Measurements from ENCODE around the gene SH3RF2. TPM values are rescaled to one million over a fixed set of nuclear protein-coding genes. Genes with fewer than 3 reads are reported as not detected.
"Not testable (repeated sequence)": the region's sequence is repeated elsewhere in the genome, so short reads cannot be mapped to it uniquely, and the experiment has no call there.

The SH3RF2 gene
- total RNA-seq, 1 experiment from 2014 or later = 7.9 TPM

DNA sequence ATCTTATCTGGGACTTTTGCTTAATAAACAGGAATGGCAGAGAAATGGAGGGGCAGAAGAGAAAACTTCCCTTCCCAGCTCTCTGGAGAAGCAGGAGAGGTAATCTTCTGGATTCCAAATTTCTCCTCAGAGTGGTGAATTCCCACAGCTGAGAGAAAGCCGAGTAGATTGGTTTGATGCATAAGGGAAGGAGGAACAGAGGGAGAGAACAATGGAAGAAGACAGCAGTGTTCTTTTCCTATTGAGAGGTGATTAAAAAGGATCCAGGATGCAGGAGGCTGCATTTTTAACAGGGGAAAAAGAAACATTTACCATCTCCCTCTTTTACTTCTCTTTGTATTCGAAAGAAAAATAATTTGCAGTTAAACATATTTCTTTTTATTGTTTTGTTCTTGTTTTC, 13.1 kb downstream of the SH3RF2 start:
- no peak for DNase-seq (ENCODE audit: low read depth)

DNA sequence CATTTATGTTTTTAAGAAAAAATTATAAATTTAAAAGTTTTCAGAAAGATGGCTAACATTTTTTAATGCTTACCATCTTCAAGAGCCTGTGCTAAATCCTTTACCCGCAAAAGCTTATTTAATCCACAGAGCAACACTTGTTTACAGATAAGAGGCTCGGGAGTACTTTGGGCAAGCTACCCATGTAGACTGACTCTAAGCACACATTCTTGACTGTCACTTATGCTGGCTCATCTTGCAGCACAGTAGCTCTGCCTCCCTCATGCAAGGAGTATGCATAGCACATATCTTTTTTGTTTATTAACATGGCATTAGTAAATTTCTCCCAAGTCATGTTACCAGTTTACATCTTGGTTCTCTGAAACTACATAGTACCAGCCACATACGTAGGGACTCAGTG, 14.7 kb downstream of the SH3RF2 start:
- no peak for DNase-seq (ENCODE audit: low read depth)

DNA sequence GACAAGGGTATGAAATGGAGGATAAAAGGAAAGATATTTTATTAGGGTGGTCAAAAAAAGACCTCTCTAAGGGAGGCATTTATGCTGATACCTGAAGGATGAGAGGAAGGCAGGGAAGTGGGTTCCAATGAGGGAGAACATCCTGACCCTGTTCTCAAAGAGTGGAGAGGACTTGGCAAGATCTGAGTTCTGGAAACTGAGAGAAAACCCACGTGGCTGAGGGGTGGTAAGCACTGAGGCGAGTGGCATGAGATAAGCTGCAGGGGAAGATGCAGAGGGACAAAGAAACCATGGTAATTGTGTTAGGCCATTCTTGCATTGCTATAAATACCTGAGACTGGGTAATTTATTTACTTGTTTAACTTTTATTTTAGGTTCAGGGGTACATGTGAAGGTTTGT, 16.8 kb downstream of the SH3RF2 start:
- DNase-seq (ENCODE audit: low read depth) = no peak

DNA sequence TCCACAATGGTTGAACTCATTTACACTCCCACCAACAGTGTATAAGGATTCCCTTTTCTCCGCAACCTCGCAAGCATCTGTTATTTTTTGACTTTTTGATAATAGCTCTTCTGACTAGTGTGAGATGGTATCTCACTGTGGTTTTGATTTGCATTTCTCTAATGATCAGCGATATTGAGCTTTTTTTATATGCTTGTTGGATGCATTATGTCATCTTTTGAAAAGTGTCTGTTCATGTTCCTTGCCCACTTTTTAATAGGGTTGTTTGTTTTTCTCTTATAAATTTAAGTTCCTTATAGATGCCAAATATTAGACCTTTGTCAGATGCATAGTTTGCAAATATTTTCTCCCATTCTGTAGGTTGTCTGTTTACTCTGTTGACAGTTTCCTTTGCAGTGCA, 17.8 kb downstream of the SH3RF2 start:
- DNase-seq (ENCODE audit: low read depth) = not testable (repeated sequence)

DNA sequence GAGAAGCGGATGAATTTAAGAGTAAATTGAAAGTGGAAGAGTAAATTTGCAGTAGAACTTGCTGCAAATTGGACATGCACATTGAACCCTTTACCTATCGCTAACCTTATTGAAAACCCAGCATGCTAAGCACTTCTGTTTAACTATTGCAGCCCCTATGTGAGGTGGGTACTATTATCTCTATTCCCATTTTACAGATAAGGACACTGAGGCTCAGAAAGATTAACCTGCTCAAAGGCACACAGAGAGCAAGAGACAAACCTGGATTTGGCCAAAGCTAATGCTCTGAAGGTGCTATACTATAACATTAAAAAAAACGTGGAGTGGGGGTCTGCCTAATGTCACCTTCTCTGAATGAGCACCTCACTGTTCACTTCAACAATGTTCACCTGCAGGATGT, 21.0 kb downstream of the SH3RF2 start:
- no peak for DNase-seq (ENCODE audit: low read depth)

DNA sequence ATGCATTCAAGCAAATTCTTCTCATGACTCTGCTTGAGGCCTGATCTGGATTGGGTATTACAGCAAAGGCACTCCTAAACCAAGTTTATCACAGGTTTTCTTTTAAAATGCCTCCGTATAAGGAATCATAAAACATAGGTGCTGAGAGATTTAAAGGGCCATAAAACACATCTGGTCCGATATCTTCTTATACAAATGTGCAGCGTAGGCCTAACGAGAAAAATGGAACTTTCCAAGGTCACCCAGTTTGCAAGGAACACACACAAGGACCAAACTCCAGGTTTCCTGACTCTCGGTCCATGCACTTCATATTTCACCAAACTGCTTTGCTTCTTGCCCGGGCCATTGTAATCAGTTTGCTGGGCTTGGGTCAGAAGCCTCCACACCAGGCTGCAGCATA, 22.1 kb downstream of the SH3RF2 start:
- no peak for DNase-seq (ENCODE audit: low read depth)

DNA sequence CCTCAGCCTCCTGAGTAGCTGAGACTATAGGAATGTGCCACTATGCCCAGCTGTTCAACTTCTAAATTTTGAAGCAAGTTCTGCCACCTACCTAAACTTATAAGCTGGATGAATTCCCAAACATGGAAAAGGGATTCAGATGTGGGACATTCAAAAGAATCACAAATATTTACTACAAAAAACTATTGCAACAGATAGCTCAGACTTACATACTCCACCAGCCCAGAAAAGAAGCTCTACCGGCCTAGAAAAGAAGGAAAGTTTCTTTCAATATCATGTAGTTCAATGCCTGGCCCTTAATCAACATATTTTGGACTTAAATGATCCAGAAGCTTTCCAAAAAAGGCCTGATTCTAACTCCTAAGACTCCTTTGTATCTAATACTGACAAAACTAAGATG, 23.8 kb downstream of the SH3RF2 start:
- DNase-seq (ENCODE audit: low read depth) = no peak

DNA sequence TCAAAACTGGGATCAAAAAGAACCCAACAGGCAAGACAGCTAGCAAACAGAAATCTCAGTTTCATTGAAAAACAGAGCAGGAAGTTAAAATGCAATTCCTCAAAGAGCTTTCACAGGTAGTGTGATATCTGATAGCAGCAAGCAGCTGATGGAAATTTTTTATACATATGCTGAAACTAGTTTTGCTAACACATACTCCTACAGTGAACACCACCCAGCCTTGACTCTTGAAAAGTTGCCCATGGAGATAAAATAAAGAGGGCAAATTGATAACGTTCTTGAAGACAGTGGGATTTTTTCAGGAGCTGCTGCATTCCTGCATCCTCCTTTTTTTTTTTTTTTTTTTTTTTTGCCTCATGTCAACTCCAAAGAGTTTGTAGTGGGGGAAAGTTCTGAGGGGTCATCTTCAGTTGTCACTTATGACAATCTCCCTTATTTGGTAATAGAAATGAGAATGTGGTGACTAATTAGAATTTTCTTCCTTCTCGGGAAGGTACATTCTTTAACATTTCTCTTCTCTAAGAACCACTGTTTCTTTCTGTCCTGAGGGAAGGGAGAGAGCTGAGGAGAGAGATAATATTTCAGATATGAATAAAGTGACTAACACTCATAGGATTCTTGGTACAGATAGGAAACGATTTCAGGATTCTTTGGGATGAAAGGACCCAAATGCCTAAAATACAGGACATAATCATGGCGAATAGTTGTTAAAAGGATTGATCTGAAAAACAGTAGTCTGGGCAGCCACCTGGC, 24.6 kb downstream of the SH3RF2 start:
- peak; percentile 42 for DNase-seq (ENCODE audit: low read depth)

DNA sequence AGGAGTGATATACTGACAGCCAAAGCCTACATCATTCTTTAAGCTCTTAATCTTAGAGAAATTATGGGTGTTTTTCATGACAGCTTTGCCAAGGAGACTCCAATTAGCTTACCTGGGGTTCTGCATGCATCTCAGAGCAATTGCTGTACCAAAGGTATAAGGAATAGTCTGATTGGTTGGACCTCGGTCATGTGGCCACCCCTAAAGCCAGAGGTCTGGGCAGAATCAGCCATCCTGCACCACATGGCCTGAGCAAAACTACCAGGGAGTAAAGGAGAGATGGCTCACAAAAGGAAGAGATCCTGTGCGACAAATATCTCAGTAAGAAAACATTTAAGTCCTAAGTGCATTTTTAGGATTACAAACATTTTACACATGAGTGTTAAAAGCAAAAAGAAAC, 25.6 kb downstream of the SH3RF2 start:
- DNase-seq (ENCODE audit: low read depth) = no peak

DNA sequence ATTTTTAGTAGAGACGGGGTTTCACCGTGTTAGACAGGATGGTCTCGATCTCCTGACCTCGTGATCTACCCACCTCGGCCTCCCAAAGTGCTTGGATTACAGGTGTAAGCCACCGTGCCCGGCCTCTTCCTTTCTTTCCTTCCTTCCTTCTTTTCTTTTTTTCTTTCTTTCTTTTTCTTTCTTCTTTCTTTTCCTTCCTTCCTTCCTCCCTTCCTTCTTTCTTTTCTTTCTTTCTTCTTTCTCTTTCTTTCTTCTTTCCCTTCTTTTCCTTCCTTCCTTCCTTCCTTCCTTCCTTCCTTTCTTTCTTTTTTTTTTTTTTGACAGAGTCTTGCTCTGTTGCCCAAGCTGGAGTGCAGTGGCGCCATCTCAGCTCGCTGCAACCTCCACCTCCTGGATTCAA, 27.6 kb downstream of the SH3RF2 start:
- not testable (repeated sequence) for DNase-seq (ENCODE audit: low read depth)

DNA sequence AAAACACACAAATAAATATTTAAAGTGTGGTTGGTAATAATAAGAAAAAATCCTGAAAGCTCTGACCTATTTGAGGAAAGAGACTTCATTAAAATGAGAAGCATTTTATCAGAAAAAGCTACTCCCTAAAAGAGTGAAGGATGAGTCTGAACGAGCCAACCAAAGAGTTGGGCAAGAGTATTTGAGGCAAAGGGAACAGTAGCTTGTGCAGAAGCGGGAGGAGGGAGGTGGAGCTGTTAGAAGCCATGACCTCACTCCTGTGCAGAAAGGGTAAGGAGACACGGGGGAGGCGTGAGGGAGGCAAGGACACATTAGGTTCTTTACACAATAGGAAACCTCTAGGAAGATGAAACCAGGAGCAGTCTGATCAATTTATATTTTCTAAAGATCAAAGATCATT, 29.4 kb downstream of the SH3RF2 start:
- peak; percentile 42 for DNase-seq (ENCODE audit: low read depth)

DNA sequence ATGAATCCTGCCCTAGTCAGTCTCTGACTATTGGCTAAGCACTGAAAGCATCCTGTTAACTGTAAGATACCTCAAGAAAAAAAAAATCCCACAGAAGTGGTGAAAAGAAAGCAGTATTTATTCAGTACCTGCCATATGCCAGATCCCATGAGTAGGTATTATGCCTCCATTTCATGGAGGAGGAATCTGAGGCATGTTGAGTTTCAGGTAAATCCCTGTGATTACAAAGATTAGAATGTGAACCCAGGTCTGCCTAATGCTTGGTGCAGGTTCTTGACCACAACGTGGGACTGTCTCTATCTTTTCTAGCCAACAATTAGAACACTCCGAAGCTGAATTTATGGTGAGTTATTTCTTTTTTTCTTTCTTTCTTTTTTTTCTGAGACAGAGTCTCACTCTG, 30.9 kb downstream of the SH3RF2 start:
- no peak for DNase-seq (ENCODE audit: low read depth)

DNA sequence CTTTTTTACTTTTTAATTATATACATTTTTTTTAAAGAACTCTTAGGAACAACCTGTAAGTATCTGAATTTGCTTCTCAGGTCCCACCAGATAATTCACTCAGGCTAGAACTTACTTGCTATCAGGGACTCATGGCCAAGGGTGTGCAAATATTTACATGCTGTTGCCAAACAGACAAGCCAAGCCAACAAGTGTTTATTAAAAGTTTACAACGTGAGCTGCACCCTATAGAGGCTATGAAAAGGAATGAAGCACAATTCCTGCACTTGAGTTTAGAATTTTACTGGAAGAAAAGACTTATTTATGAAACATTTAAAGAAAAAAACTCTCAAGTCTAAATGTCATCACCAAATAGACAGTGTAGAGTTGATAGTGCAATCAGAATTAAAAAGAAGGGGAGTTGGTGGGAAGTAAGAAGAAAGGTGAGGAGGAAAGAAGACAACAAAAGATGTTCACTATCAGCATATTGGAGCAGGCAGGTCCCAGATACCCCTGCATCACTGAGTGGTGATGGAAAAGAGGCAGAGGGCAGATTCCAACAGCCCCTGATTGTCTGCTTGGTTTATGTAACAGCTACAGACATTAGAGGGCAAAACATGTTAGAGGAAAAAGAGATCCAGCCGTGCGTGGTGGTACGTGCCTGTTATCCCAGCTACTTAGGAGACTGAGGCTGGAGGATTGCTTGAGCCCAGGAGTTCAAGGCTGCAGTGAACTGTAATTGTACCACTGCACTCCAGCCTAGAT, 32.8 kb downstream of the SH3RF2 start:
- DNase-seq (ENCODE audit: low read depth) = no peak

DNA sequence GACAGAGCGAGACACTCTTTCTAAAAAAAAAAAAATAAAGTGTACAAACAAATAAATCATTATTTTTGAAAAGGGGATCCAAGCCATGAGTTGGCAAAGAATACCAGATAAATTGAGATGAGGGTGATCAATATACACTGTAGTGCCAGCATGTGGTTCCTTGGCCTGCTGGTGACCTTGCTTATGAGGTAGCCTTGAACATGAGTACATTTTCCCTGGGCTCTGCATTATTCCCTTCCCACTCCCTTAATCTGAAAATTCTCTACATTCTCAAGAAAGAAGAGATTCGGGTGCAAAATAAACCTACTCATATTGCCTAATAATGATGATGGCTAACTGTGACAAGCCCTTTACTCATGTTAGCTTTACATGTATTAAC, 33.3 kb downstream of the SH3RF2 start:
- DNase-seq (ENCODE audit: low read depth) = no peak

DNA sequence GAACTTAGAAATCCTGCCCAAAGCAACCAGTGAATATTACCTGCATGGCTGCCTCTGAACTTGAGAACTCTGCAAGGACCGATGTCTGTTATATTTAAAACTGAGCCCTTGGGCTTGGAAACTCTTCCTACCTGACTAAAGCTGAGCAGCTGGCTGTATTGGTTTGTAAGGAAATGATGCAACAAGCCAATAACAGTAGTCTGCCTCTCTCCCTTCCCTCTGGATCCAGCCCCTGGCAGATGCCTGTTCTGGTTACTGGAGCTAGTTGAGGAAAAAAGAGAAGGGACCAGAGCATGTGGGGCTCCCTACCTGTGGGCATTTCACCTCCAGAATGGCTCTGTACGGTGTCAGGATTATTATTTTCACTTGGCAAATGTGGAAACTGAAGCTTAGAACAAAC, 34.7 kb downstream of the SH3RF2 start:
- DNase-seq (ENCODE audit: low read depth) = no peak

DNA sequence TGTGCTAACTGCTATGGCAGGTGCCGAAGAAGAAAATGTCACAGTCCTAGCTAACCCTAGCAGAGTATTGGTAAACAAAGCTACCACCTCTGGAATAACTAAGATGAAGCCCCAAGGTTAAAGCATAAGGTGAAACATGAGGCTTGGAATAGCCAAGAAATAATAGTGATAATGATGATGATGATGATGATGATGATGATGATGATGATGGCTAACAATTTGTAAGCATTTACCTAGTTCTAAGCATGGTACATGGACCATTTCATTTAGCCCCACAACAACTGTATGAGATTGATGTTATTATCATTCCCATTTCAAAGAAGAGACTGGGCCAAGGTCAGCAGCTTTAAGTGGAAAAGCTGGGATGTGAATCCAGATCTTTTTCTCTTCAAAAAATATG, 35.3 kb downstream of the SH3RF2 start:
- DNase-seq (ENCODE audit: low read depth) = no peak

DNA sequence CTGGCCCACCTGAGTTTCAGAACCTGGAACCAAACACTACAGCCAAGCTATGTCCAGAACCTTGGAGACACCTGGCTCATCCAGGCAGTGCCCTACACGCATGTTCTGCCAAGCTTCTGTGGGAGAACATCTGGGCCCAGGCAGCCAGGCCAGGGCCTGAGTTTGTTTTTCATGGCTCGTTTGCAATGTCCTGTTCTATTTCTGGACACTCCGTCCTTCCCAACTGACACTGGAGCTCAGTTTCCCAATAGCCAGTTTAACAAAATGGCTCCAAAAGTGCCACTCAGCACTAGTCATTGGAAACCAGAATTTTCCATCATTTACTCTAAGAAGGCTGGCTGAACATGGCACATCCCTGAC, 38.6 kb downstream of the SH3RF2 start:
- DNase-seq (ENCODE audit: low read depth) = no peak

DNA sequence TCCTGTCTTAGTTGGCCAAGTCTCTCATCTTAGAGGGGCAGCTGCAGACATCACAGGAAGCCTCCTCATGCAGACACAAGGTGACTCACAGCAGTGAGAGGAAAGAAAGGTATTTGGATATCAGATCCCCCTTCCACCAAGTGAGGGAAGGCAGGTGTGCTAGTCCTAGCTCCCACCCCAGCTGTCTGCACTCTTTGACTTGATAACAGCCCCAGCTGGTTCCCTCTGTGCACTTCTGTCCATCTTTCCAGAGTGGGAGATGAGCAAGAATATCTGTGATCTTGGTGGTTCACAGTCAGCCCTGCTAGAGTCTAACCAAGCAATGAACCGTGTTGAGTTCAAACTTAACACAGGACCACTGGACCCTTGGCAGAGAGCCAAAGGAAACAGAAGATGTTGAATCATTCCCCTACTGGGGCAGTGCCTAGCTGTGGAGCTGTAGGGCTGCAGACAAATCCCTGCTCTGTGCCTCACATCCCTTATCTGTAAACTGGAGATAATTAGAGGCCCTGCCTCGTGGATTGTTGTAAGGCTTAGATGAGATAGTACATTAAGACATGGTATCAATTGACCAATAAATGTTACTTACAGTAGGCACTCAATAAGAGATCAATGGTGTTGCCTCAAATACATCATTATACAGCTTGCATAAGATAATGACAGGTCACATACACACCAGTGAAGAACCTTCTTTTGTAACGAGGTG, 39.1 kb downstream of the SH3RF2 start:
- DNase-seq (ENCODE audit: low read depth) = peak; percentile 97

DNA sequence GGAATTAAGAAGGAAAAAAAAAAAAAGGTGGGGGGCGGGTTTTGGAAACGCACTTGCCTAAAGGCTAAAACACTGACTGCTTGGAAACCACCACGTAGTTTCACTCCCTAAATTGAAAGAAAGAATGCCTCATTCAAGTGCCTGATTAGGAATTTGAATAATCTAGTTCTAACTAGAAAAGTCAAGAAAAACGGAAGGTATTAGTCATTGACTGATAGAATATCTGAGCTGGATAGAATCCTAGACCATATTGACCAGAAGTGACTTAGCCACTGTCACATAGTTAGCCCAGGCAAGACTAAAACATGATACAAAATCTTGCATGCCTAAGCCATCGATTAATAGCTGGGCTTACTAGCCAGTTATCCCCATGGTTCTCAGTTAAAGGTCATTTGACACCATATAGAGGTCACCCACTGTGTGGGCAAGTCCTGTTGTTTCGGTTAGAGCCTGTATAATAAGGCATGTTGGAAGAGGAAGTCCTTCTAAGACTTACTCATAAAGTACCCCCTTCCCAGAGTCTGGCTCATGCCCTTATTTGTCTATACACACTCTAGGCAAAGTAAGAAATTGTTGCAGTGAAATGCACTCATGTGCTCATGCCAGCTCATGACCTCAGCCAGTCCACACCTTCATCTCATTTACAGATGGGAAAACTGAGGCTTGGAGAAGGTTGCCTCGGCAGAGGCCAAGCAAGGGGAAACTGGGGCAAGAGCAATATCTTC, 40.2 kb downstream of the SH3RF2 start:
- peak; percentile 74 for DNase-seq (ENCODE audit: low read depth)

DNA sequence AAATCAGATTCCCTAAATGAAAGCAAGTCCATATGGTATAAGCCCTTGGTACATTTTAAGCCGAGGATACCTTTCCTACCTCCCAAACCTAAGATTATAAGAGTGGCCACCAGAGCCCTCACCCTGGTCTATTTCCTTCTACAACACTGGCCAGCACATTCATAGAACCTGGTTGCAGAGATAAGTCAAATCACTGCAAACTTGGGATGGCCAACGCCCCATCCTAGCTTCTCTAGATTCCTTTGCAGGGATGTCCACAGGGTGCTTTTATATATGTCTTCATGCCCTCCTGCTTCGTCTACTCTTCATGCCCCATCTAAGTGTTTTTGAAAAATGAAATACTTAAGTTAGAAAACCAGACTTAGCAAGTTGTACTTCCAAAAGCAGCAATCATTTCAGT, 41.8 kb downstream of the SH3RF2 start:
- DNase-seq (ENCODE audit: low read depth) = no peak

DNA sequence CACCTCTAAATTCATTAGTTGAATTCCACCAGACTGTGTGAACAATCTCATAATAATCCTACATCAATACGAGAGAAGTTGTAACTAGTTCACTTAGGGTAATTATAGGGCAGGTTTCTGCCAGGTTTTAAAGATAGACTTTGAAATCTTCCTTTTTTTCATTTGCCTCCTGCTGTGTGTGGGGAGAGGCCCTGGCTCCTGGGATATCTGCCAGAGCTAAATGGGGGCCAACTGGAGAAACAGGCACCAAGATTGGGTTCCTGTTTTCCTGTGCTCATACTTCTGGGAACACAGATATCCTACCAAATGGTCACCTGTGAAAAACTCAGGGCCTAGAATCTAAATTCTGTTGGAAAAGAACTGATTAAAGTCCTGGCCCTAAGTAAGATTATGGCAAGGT, 42.3 kb downstream of the SH3RF2 start:
- no peak for DNase-seq (ENCODE audit: low read depth)
